ENCODE results near the gene ACKR1.

ACKR1 gene

GRCh38 chr1:159187647-159188374 is 16.9 kb upstream of the ACKR1 start:
- no peak for DNase-seq (ENCODE audit: low read depth)

- peak; percentile 11 for DNase-seq (ENCODE audit: low read depth)
These were observed 16.3 kb upstream of the ACKR1 start for GRCh38 chr1:159188375-159188788.

GRCh38 chr1:159190441-159190840 is 14.2 kb upstream of the ACKR1 start:
- no peak for DNase-seq (ENCODE audit: low read depth)

- no peak for DNase-seq (ENCODE audit: low read depth)
These were observed 8.1 kb upstream of the ACKR1 start for GRCh38 chr1:159196543-159196942.

- DNase-seq (ENCODE audit: low read depth), result peak; percentile 42
These were observed 6.8 kb upstream of the ACKR1 start for GRCh38 chr1:159197561-159198557.

- no peak for DNase-seq (ENCODE audit: low read depth)
These were observed 4.8 kb upstream of the ACKR1 start for GRCh38 chr1:159199901-159200300.

GRCh38 chr1:159200769-159201168 is 3.9 kb upstream of the ACKR1 start:
- DNase-seq (ENCODE audit: low read depth), result no peak

GRCh38 chr1:159201642-159202041 is 3.0 kb upstream of the ACKR1 start:
- DNase-seq (ENCODE audit: low read depth), result no peak

- DNase-seq (ENCODE audit: low read depth), result no peak
These were observed 1.1 kb upstream of the ACKR1 start for GRCh38 chr1:159203610-159204009.

GRCh38 chr1:159205225-159205624 is 550 bp downstream of the ACKR1 start:
- DNase-seq (ENCODE audit: low read depth), result no peak

- DNase-seq (ENCODE audit: low read depth), result no peak
These were observed 1.4 kb downstream of the ACKR1 start for GRCh38 chr1:159206110-159206509.

GRCh38 chr1:159207080-159207479 is 2.4 kb downstream of the ACKR1 start:
- no peak for DNase-seq (ENCODE audit: low read depth)

GRCh38 chr1:159207774-159208173 is 3.1 kb downstream of the ACKR1 start:
- no peak for DNase-seq (ENCODE audit: low read depth)

- DNase-seq (ENCODE audit: low read depth), result no peak
These were observed 3.6 kb downstream of the ACKR1 start for GRCh38 chr1:159208175-159208825.

- DNase-seq (ENCODE audit: low read depth), result no peak
These were observed 4.4 kb downstream of the ACKR1 start for GRCh38 chr1:159209061-159209460.

GRCh38 chr1:159211331-159212136 is 6.9 kb downstream of the ACKR1 start:
- DNase-seq (ENCODE audit: low read depth), result no peak

- no peak for DNase-seq (ENCODE audit: low read depth)
These were observed 7.9 kb downstream of the ACKR1 start for GRCh38 chr1:159212596-159212995.

GRCh38 chr1:159214149-159214760 is 9.6 kb downstream of the ACKR1 start:
- no peak for DNase-seq (ENCODE audit: low read depth)

- no peak for DNase-seq (ENCODE audit: low read depth)
These were observed 14.3 kb downstream of the ACKR1 start for GRCh38 chr1:159218649-159219636.
